Spleen (tissue), 7 donors: Measurements from ENCODE around the gene DCBLD2.

ENCODE experiments used
- CTCF ChIP-seq, 11 experiments: fragments of 200-600 bp in 7 of 11; fragments of 450-650 bp in 4 of 11; sonication (generic) in 4 of 11; IDR thresholded peaks in 8 of 11; conservative IDR thresholded peaks in 3 of 11; 1 replicate in 7 of 11; 2 replicates in 4 of 11; pipeline versions ENCODE4 v1.4.0 to v1.8.0; 2016 to 2021; ENCODE audit warnings: antibody characterized with exemption in 11 of 11, inconsistent platforms in 4 of 11, mild to moderate bottlenecking in 1 of 11
- POLR2A ChIP-seq, 3 donors: fragments of 450-650 bp; IDR thresholded peaks; one replicate each; pipeline ENCODE4 v1.5.1; 2017; ENCODE audit warnings: antibody characterized with exemption in 3 of 3, mild to moderate bottlenecking in 1 of 3
- POLR2AphosphoS5 ChIP-seq, 3 donors: sonication (generic); formaldehyde crosslinking; IDR thresholded peaks; one replicate each; pipeline ENCODE4 v1.5.1; 2017; ENCODE audit warnings: antibody characterized with exemption in 3 of 3
- donor health status: DM: no; HTN: no; CAD: no; lungs with moderate emphysema.
- donor health status: DM: no; HTN: no; CAD: no.
- donor health status: DM: no; HTN: no; CAD: no.

- no peak for TF ChIP-seq CTCF (IDR thresholded peaks at IDR 0.05 in 8 of 11, conservative IDR thresholded peaks at IDR 0.05 in 3 of 11)
- TF ChIP-seq POLR2A (IDR thresholded peaks at IDR 0.05): no peak
- TF ChIP-seq POLR2AphosphoS5 (IDR thresholded peaks at IDR 0.05): no peak
Observed at GRCh38 chr3:98890965-98891910, 10.3 kb downstream of the DCBLD2 start.
